Measurements from ENCODE around the gene GNG4.

GNG4 gene

DNA sequence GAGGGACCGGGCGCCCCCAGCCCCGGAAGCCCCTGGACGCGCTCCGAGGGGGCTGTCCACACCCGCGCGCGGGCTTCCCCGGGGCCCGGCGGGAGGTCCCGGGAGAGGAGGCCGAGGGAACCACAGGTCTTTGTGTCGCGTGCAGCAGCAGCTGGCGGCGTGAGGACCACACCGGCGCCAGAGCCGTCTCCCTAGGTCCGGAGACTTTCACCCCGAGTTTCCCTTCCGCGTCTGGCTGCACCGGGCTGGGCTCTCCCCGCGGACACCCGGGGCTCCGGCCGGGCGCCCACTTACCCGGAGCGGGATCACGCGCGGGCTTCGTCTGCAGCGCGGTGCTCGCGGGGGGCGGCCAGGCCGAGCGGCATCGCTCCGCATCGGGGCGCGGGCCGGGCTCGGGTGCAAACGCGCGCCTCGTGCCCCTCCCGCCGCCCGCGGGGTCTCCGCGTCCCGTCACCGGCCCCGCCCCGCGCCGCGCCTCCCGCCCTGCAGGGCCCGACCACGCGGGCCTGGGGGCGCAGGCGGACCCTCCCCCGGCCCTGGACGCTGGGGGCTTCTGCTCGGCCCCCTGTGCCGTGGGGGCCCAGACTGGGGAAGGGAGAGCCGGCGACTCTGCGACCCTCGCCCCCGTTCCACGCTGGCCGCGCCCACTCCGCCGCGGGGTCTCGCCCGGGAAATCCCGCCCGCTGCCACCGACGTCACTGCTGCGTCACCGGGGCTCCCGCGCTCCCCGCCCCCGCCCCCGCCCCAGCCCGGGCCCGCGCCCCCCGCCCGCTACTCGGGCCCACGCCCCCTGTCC is at the start of gene GNG4:
TSS of gene GNG4 (minus strand) at position 417 of the 796 bp plus-strand sequence. CDS start 65,946 bp downstream, outside the sequence.
- no peak for FAIRE-seq

DNA sequence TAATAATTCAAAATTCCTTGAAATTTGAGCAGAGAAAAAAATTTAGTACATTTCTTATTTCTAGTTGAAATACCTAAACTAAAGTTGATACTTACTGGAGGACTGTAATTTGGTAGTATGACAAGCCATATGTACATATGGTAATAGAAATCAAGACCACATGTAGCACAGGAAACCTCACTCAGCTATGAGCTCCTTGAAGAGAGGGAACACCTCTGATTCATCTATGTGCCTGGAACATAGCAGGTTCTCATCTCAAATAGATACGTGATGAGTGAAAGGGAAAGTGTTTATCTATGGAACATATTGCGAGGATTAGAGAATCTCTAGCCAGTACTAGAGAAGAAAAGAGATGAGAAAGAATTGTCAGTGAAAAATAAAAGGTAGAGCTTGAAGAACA is 47.9 kb upstream of the GNG4 start:
- peak; percentile 46 for FAIRE-seq

DNA sequence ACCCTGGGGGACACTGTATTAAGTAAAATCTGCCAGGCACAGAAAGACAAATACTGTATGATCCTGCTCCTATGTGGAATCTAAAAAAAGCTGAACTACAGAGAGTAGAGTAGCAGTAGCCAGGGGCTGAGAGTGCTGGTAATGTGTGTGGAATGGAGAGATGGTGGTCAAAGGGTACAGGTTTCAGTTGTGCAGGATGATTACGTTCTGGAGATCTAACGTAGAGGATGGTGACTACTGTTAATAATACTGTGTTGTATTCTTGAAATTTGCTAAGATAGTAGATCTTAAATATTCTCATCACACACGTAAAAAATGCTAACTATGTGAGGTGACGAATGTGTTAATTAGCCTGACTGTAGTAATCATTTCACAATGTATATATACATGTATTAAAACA is 39.8 kb upstream of the GNG4 start:
- FAIRE-seq, result no peak

DNA sequence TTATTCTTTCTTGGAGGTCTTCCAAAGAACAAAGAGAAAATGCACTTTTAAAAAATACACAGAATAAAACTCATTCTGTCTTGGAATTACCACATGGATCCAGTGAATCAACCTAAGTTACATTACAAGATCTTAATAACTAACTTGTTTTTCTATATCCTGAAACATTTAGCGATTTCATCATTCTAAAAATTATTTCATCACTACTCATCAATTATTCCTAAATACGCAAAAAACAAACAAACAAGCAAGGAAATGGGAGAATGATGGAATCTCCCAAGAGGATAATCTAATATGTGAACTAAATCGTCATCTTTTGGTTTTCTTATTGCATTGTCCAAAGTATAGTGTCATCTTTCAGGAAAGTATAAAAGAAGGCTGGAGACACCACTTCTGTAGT is 38.5 kb upstream of the GNG4 start:
- peak; percentile 80 for FAIRE-seq

DNA sequence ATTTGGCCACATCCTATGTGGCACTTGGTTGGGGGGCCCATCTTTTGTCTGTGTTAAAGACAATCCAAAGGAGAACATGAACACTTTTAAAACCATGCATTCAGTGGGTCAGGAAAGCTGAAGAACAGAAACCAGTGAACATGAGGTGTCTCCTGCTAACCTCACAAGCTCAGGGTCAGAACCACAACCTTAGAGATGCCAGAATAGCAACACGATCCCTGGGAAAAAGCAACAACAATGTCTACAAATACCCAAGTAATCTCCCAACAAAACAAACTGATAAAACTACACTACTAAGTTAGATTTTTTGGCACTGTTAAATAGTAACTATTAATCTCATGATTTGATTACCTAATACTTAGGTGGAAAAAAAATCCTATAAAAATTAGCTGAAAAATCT is 34.1 kb upstream of the GNG4 start:
- peak; percentile 45 for FAIRE-seq

DNA sequence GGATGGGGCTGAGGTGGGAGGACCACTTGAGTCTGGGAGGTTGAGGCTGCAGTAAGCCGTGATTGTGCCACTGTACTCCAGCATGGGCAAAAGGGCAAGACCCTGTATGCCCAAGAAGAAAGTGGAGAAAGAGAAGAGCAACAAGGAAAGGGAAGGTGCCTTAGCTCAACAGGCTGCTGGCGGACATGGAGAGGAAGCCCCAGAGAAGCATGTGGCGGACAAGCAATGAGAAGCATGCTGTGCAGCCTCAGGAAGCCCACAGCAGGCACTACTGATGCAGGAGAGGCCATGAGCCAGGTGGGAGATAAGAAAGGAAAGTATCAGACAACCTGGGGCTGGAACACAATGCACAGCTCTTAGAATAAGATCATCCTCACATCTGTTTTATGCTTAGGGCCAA is 32.6 kb upstream of the GNG4 start:
- FAIRE-seq, result no peak

DNA sequence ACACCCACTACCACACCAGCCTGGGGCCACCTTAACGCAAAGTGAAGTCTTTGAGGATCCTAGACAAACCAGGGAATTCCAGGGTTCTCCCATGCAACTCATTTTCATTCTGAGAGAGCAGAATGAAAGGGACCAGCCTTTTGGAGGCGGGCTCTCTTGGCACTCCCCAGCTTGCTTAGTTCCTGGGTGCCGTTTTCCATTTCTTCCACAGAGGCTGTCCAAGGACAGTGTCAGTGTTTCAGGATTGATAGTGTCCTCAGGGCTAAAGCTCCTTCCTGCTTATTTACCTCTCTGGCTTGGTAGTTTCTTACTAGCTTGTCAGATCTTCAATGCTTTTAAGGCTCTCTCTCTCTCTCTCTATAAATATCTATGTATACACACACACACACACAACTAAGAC is 30.1 kb upstream of the GNG4 start:
- no peak for FAIRE-seq

DNA sequence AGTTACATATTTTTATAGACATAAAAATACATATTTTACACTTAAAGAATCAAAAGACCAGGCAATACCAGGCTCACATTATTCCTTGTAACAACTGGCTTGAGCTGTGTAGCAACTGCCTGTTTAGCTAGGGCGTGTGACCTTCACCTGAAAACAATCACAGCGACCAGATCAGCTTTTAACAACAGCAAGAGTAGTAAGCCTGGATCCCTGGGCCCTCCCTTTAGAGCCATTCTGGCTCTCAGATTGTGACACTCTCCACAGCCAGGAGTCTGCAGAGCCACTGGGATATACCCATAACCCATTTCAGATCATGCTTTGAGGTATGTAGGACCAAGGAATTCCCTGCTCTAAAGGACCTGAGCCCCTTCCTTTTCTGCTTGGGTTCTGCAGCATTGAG is 29.4 kb upstream of the GNG4 start:
- no peak for FAIRE-seq

DNA sequence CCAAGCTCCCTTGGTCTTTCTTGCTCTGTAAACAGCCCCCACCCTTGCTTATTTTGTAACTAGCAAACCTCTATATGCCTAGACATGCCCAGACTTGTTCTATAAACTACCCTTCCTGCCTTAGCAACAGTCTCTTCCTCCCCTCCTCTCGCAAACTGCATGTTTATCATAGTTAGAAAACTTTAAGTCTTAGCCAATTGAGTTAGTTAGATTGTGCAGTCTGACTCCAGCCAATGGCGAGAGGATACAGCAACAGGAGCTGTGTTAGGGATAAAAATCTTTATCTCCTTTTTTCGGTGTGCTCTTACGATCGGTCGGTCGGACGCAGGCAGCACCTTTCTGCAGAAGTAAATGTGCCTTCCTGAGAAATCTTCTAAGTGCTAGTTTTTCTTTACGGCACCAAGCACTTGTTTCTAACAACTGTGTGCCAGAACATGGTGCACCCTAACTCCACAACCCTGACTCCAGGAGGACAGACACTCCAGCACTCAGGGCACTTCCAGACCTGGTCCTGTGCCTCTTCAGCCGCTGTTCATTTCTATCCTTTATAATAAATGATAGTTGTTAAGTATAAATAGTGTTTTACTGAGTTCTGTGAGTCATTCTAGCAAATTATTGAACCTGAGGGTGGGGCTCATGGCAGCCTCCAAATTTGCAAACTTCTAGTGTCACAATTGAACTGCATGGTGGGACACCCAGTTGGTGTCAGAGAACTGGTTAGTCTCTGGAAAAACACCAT is 25.7 kb upstream of the GNG4 start:
- peak; percentile 91 for FAIRE-seq

DNA sequence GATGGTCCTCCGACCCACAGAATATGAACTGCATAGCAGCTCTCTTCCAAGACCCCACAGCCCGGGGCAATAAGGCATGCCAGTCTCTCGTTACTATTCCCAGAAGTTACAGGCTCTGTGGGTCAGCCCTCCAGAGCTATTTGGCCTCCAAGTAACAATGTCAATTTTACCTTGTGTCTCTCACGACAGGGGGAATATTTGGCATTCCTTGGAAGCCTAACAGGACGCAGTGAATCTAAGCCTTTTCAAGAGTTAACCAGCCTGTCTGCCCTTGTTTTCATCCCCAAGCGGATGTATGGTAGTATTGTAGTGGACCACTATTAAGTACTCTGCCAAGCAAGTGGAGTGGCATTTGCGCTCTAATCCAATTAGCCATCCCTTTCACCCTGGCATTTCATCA is 24.4 kb upstream of the GNG4 start:
- FAIRE-seq, result no peak

DNA sequence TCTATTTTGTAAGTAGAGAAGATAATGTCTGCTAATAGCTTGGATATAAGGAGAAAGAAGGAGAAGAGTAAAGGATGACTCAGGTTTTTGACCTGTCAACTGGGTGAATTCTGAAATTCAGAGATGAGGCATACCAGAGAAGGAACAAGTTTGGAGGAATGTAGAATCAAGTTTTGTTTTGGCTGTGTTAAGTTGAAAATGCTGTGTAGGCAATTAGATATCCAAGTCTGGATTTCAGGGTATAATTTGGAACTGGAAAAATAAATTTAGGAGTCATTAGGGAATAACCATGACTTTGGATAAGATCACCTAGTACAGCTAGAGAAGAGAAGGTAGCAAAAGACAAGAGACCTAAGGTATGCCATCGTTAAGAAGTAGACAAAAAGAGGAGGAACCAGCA is 22.4 kb upstream of the GNG4 start:
- no peak for FAIRE-seq

DNA sequence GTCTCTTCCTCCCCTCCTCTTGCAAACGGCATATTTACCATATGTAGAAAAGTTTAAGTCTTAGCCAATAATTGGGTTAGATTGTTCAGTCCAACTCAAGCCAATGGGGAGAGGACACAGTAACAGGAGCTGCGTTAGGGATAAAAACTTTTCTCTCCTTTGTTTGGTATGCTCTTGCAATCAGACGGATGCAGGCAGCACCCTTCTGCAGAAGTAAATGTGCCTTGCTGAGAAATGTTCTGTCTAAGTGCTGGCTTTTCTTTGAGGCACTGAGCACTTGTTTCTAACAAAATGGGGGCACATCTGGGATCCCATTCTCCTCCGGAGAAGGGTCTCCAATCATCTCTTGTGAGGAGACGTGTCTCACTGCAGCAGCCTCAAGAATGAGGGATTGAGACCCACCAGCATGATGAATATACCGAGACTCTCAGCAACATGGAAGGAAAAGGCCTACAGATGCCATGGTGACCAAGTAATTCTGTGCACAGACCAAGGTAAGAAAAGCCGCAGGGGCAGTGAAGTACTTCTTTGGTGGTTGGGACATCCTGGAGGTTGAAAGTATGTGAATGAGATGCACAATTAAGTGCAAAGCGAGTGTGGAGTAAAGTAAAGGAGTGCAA is 20.7 kb upstream of the GNG4 start:
- FAIRE-seq, result no peak

DNA sequence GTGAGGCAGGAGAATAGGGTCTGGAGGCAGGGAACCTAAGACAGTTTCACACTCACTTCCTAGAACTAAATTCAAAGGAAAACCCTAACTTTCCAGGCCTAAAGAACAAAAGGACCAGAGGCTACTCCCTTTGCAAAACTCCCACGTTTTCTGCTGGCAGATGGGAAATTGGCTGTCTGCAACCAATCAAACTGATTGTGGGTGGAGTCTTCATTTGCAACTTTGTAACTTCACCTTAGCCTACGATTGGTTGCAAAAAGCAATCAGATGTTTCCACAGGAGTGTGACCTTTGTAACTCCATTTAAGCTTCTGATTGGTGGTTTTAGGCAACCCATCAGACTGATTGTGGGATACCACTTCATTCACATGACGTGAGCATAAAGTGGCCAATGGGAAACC is 19.7 kb upstream of the GNG4 start:
- FAIRE-seq, result no peak

DNA sequence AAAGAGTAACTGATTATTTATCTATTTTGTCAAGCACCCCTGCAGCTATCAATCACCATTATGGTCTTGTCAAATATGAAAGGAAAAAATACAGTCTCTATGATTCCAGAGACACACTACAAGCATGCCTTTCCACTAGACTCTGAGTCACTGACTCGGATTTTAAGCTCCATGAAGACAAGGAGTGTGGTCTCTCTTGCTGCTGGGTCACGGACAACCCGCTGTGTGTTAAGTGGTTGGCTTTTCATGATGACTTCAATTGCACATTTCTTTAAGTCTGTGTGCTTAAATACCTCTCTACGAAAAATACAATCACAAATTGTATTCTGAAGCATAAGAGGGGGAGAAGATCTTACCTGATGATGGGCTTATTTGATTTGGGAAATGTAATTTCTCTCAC is 14.0 kb upstream of the GNG4 start:
- FAIRE-seq, result no peak

DNA sequence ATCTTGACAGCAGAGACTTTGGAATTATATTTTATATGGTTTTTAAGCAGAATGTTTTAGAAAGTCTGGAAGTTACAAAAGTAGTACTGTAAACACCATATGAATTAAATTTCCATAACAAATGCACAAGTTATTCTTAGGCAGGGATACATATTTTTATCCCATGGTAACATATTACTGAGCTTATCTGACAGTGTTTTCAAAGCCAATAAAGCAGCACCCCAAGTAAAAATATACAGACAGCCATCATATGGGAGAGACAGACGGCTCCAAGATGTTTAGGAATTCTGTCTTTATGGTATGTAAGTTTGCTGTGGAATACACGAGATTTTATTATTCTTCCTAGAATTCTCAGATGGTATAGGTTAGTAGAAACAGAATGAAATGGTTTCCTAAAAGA is 12.0 kb upstream of the GNG4 start:
- peak; percentile 60 for FAIRE-seq

DNA sequence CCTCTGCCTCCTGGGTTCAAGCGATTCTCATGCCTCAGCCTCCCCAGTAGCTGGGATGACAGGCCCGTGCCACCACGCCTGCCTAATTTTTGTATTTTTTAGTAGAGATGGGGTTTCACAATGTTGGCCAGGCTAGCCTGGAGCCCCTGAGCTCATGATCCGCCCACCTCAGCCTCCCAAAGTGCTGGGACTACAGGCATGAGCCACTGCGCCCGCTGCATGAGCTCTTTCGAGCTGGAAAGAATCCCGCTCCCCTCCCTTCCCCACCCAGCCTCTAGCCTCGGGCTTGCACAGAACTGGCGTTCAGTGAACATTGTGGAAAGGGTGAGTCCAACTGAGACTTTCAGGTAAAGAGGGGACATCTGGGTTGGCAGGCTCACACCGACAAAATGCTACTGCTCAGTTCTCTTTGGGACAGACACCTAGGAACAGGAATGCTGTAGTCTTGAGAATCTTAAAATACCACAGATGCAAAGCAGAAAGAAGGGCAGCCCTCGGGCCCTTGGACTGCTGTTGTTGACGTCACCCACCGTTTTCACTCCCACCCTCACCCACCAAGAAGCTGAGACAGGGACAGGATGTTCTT is 9.7 kb upstream of the GNG4 start:
- no peak for FAIRE-seq

DNA sequence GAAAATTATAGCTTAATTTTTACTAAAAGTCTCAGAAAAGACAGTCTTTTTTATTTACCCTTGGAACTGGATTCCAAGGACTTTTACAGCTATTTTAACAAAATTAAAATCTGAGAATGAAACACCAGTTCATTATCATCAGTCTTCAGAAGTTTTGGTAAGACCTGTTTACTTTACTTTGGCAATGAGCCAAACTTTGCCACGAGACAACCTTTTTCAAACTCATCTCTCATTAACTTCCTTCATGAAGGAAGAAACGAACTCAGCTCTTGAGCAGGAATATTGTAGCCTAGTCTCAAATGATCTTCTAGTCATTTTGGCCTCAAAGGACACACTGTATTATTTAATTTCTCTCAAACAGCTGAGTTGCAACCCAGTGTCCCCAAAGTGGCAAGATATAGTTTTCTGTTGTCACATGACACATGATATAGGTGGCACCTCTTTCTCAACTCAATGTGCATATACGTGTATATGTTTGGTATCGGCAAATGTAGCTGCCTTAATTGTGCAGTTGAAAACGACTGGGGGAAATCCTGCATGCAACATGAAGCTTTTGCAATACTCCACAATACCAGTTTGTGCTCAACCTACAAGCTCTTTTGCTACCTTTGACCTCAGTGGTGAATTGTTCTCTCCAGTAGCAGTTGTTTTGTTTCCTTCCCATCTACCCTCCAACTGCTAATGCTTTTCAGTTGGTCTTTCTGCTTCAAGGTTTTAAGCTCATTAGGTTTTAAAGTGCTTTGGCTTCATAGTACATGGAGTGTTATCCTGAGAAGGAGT is 8.4 kb upstream of the GNG4 start:
- no peak for FAIRE-seq

DNA sequence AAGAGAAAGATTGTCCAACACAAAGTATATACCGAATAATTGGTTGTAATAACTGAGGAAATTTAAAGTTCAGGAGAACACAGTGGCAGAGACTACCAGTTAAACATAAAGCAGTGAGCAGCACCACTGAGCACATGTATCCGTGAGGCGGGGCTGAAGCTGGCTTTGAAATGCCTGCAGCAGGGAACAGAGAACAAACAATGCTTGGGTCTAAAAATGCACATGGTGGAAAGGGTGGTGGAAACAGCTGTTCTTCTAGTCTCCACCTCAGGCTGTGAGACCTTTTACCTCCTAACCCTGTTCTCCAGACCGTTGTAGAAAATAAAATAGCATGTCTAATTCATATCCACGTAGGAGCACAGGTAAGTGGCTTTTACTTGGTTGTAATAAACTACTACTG is 7.7 kb upstream of the GNG4 start:
- FAIRE-seq, result no peak

DNA sequence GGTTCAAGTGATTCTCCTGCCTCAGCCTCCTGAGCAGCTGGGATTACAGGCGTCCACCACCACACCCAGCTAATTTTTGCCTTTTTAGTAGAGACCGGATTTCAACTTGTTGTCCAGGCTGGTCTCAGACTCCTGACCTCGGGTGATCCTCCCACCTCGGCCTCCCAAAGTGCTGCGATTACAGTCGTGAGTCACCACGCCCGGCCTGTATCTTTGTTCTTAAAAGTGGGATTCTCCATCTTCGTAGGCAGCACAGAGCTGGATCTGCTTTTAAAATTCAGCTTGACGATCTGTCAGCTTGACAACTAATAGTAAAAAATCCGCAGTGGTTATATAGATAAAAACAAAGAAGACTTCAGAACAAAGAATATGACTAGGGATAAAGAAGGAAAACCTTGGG is 2.8 kb upstream of the GNG4 start:
- no peak for FAIRE-seq

DNA sequence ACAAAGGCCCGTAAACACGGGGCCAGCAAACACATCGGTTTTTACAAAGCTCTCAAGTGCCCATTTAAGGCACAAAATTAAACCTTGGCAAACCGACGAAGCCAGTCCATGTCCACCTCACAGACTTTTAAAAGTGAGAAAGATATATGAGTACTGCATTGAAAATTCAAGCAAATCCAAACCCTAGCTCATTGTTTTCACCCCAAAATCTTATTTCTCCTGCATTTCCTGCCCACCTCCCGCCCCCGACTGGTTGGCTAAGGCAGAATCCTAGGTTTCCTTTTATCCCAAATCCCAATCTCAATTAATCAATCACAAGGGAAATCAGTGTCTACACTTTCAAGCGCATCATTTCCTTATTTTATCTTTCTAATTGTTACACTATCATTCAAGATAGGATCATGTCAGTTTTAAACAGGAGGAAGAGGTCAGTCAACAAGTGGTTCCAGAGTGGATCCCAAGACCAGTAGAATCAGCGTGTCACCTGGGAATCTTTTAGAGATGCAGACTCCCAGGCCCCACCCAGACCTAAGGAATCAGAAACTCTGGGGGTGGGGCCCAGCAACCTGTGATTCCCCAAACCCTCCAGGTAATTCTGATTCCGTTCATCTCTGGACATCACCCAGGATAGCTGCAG is 1.7 kb upstream of the GNG4 start:
- FAIRE-seq, result no peak

DNA sequence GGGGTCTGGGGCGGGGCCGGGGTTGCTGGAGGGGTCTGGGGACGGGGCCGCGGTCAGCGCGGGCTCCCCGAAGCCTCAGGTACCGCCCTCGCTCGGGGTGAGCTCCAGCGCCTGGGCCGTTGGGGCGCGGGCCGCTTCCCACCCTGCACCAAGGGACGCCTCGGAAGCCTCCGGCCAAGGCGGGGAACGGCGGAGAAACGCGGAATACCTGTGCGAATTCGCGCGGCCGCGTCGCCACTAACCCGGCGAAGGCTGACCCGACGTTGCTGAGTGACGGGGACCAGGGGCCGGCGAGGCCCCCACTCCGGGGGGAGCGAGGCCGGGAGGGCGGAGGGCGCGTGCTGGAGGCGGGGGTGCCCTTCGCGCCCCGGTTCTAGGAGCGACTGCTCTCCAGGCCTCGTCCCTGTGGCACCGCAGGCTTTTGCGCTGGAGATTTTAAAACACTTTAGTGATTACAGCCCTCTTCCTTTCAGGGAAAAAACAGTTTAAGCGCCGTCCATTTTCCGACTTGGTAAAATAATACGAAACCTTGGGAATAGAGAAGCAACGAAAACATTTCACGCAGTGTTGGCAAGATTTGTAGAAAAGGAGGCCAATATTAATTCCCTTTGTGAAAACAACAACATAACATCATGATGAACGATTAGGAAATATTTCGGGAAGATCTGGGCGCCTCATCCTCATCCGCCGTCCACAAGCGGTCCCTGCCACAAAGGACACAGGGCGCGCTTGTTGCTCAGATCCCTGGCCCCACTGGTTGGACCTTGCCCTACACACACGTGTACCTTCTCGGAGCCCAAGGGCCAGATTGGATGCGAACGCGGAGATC is 971 bp upstream of the GNG4 start:
- no peak for FAIRE-seq
